Mucosa of gallbladder (tissue), 1 donor: Measurements from ENCODE around the gene TMEM128. TPM values are rescaled to one million over a fixed set of nuclear protein-coding genes. Genes with fewer than 3 reads are reported as not detected.
"Not testable (repeated sequence)": the region's sequence is repeated elsewhere in the genome, so short reads cannot be mapped to it uniquely, and the experiment has no call there.

Source experiments
- DNase-seq: peaks from one replicate; pipeline ENCODE4 v3.0.0-alpha.2; 2020; ENCODE audit warnings: low spot score
- total RNA-seq: library from RNA; stranded (reverse); gene quantifications from one replicate; pipeline ENCODE4 v1.2.1, GENCODE V29; 2021
- donor health status: DM: no; HTN: no; CAD: no.

Gene TMEM128
- total RNA-seq, 1 donor from 2014 or later, result 15.9 TPM

GRCh38 chr4:4195354-4195753 lies 52.7 kb downstream of the TMEM128 start:
- DNase-seq, result no peak

GRCh38 chr4:4188557-4188956 lies 59.5 kb downstream of the TMEM128 start:
- not testable (repeated sequence) for DNase-seq

Other genes starting within 250 kb of the TMEM128 start
- not detected for gene OTOP1, start 21.3 kb downstream of the TMEM128 start, total RNA-seq
- gene LYAR, start 41.9 kb upstream of the TMEM128 start, total RNA-seq, result 4.2 TPM
- 5.8 TPM for gene ZBTB49, start 42.0 kb upstream of the TMEM128 start, total RNA-seq
- 1.6 TPM for gene NSG1, start 138.9 kb upstream of the TMEM128 start, total RNA-seq